Esophagus muscularis mucosa (tissue), 3 donors: ENCODE measurements around the gene C1orf105.

Source experiments
- CTCF ChIP-seq, 3 experiments: fragments of 200-600 bp in 2 of 3; fragments of 450-650 bp in 1 of 3; sonication (generic) in 2 of 3; IDR thresholded peaks; one replicate each; pipeline ENCODE4 v1.5.1; 2017 to 2019; ENCODE audit warnings: antibody characterized with exemption in 3 of 3, mild to moderate bottlenecking in 2 of 3, moderate library complexity in 1 of 3
- POLR2A ChIP-seq: fragments of 450-650 bp; IDR thresholded peaks from one replicate; pipeline ENCODE4 v1.6.1; 2017; ENCODE audit warnings: antibody characterized with exemption, moderate library complexity, mild to moderate bottlenecking, low read depth

GRCh38 chr1:172373864-172374263 lies 46.6 kb upstream of the C1orf105 start:
- no peak for TF ChIP-seq CTCF (IDR thresholded peaks at IDR 0.05)
- no peak for TF ChIP-seq POLR2A
